Measurements from ENCODE around the gene ZNF782. TPM values are rescaled to one million over a fixed set of nuclear protein-coding genes. Genes with fewer than 3 reads are reported as not detected.

The ZNF782 gene
- total and polyA plus RNA-seq, 2 donors (not counting 1 experiment from before 2014, with no cell fraction given), result 2.7 to 14.6 TPM

GRCh38 chr9:96874201-96874785, 20.0 kb upstream of the ZNF782 start:
- Histone ChIP-seq H3K27me3 (replicated peaks in 1 of 4; ENCODE audit: control extremely low read depth in 1 of 4, control insufficient read depth in 3 of 4, insufficient read depth in 4 of 4, low read length in 3 of 4) (peaks cover 0 to 42% (median 34%) of the 10 kb centered on the region in 4 experiments), H4K20me1 (ENCODE audit: control insufficient read depth, insufficient read depth, low read length, poor library complexity, severe bottlenecking) (no peaks in the 10 kb centered on the region), H2AFZ (ENCODE audit: insufficient read depth, low read depth, low read length, poor library complexity, severe bottlenecking) (no peak overlapping the region), H3K4me1 (ENCODE audit: control insufficient read depth in 2 of 2, insufficient read depth in 2 of 2, low read length in 2 of 2) (peaks cover 25 to 27% of the 10 kb centered on the region in 2 donors), H3K79me2 (ENCODE audit: control insufficient read depth, insufficient read depth, low read length) (no peaks in the 10 kb centered on the region), H3K9me3 (ENCODE audit: control extremely low read depth in 1 of 3, control insufficient read depth in 2 of 3, insufficient read depth in 1 of 3, low read length in 2 of 3) (peaks cover 0 to 20% (median 3%) of the 10 kb centered on the region in 3 donors), H3K27ac (ENCODE audit: low read length in 2 of 2) (no peak overlapping the region), H3K4me2 (replicated peaks; ENCODE audit: low read depth, low read length, poor library complexity, severe bottlenecking) (no peak overlapping the region), H3K4me3 (ENCODE audit: control extremely low read depth in 1 of 5, extremely low read depth in 1 of 5, insufficient read depth in 1 of 5, low read depth in 2 of 5, low read length in 4 of 5) (no peak overlapping the region), H3K36me3 (replicated peaks in 1 of 2; ENCODE audit: control extremely low read depth in 1 of 2, control insufficient read depth in 1 of 2, extremely low read depth in 1 of 2, insufficient read depth in 2 of 2, low read length in 1 of 2) (no peaks in the 10 kb centered on the region), H3K9ac (ENCODE audit: low read length) (no peak overlapping the region)
- peaks cover 40% of the 10 kb centered on the region for H3K27me3 Mint-ChIP-seq
- ATAC-seq (ENCODE audit: low read depth) (no peak), DNase-seq (no peak)
- intact Hi-C loops (cut with micrococcal nuclease), result no loop called here
- TF ChIP-seq CTCF (IDR thresholded peaks at IDR 0.05) (no peak), EZH2 (IDR thresholded peaks at IDR 0.05; ENCODE audit: borderline replicate concordance, insufficient read depth, low read depth, low read length, poor library complexity, severe bottlenecking) (no peak)
- CTCF ChIA-PET, result interaction anchor here (0.8 to 3.3 kb wide), 4 partner anchors 13 to 22 kb away, joined by 3 to 11 read pairs (median 3); no protein-coding TSS in a partner anchor
- H3K4me1 Mint-ChIP-seq, result peaks cover 38% of the 10 kb centered on the region
- no peak overlapping the region for H3K27ac Mint-ChIP-seq
- 85% methylated on average over 5 of the region's 7 CpGs for WGBS (ENCODE audit: insufficient coverage)
- H3K9me3 Mint-ChIP-seq (ENCODE audit: insufficient read depth), result no peaks in the 10 kb centered on the region
- H3K4me3 Mint-ChIP-seq, result peak overlapping the region; percentile 27
- POLR2A ChIA-PET, result no interaction called here

- Mint-ChIP-seq H3K27ac (no peak overlapping the region), H3K9me3 (ENCODE audit: insufficient read depth) (no peaks in the 10 kb centered on the region), H3K27me3 (peaks cover 25% of the 10 kb centered on the region), H3K4me1 (peaks cover 32% of the 10 kb centered on the region), H3K4me3 (no peak overlapping the region)
- H3K79me2 ChIP-seq (ENCODE audit: control insufficient read depth, insufficient read depth, low read length), result no peaks in the 10 kb centered on the region
- H3K9me3 ChIP-seq (ENCODE audit: control extremely low read depth in 1 of 3, control insufficient read depth in 2 of 3, insufficient read depth in 1 of 3, low read length in 2 of 3), result peaks cover 0 to 9% (median 0%) of the 10 kb centered on the region in 3 donors
- no peak overlapping the region for H3K27ac ChIP-seq (ENCODE audit: low read length in 2 of 2)
- intact Hi-C loops (cut with micrococcal nuclease), result no loop called here
- no peak for TF ChIP-seq EZH2 (IDR thresholded peaks at IDR 0.05; ENCODE audit: borderline replicate concordance, insufficient read depth, low read depth, low read length, poor library complexity, severe bottlenecking)
- TF ChIP-seq CTCF (IDR thresholded peaks at IDR 0.05), result no peak
- DNase-seq, result no peak
- no peak overlapping the region for H3K4me2 ChIP-seq (replicated peaks; ENCODE audit: low read depth, low read length, poor library complexity, severe bottlenecking)
- WGBS (ENCODE audit: insufficient coverage), result 75% methylated on average over 1 of the region's 1 CpG
- no peak for ATAC-seq (ENCODE audit: low read depth)
- no peak overlapping the region for H2AFZ ChIP-seq (ENCODE audit: insufficient read depth, low read depth, low read length, poor library complexity, severe bottlenecking)
- POLR2A ChIA-PET, result no interaction called here
- H3K9ac ChIP-seq (ENCODE audit: low read length), result no peak overlapping the region
- peaks cover 0 to 23% (median 22%) of the 10 kb centered on the region in 4 experiments for H3K27me3 ChIP-seq (replicated peaks in 1 of 4; ENCODE audit: control extremely low read depth in 1 of 4, control insufficient read depth in 3 of 4, insufficient read depth in 4 of 4, low read length in 3 of 4)
- H3K4me1 ChIP-seq (ENCODE audit: control insufficient read depth in 2 of 2, insufficient read depth in 2 of 2, low read length in 2 of 2), result peaks cover 19 to 22% of the 10 kb centered on the region in 2 donors
- CTCF ChIA-PET, result interaction anchor here (3.3 kb wide), 1 partner anchor 15 kb away, joined by 11 read pairs; no protein-coding TSS in a partner anchor
- no peaks in the 10 kb centered on the region for H4K20me1 ChIP-seq (ENCODE audit: control insufficient read depth, insufficient read depth, low read length, poor library complexity, severe bottlenecking)
- no peaks in the 10 kb centered on the region for H3K36me3 ChIP-seq (replicated peaks in 1 of 2; ENCODE audit: control extremely low read depth in 1 of 2, control insufficient read depth in 1 of 2, extremely low read depth in 1 of 2, insufficient read depth in 2 of 2, low read length in 1 of 2)
- no peak overlapping the region for H3K4me3 ChIP-seq (ENCODE audit: control extremely low read depth in 1 of 5, extremely low read depth in 1 of 5, insufficient read depth in 1 of 5, low read depth in 2 of 5, low read length in 4 of 5)
Observed at GRCh38 chr9:96871176-96871575, 16.9 kb upstream of the ZNF782 start.

All from B cell (primary cell).